H54 (cell line): ENCODE results near the gene IGFBP3.
A peak's percentile ranks its signal among the peaks of the same experiment; 100 is the strongest.
"Not testable (repeated sequence)": the region's sequence is repeated elsewhere in the genome, so short reads cannot be mapped to it uniquely, and the experiment has no call there.

Experiments used
- DNase-seq: peaks from one replicate; pipeline ENCODE4 v3.0.0; 2011; ENCODE audit warnings: low spot score, mixed read lengths; ENCODE audit not compliant: insufficient read length
- FAIRE-seq: peaks from 3 replicates; lab custom pipeline; 2011; peaks lifted over from hg19 to GRCh38; lab: Jason Lieb, UNC
- POLR2A ChIP-seq: IDR thresholded peaks from 2 replicates; pipeline ENCODE4 v1.6.1; 2011; ENCODE audit warnings: low read depth, mild to moderate bottlenecking, low read length

The IGFBP3 gene, protein sequence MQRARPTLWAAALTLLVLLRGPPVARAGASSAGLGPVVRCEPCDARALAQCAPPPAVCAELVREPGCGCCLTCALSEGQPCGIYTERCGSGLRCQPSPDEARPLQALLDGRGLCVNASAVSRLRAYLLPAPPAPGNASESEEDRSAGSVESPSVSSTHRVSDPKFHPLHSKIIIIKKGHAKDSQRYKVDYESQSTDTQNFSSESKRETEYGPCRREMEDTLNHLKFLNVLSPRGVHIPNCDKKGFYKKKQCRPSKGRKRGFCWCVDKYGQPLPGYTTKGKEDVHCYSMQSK

GRCh38 chr7:45920502-45921380, at the start of gene IGFBP3:
Gene IGFBP3 (minus strand): TSS chr7:45921272. CDS start chr7:45921140, 132 bp downstream.
- FAIRE-seq (no peak), DNase-seq (peak; percentile 82)
- TF ChIP-seq POLR2A, result peak; percentile 93

DNA sequence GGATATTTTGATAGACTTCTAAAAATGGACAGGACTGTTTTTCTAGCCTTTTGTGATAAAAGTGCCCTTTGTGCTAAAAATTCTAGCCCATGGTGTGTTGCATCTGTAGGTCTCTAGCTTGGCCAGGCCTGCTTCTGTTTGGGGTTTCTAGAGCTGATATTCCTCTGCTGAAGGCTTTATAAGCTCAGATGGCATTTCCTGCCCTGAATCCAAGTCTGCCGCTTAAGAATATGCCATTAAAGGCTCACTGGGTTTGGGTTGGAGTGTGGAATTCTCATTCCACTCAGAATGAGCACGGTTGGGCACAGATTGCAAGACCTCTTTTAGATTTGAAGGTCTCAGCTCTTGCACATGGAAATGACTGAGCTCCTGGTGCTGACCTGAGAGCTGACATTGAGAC, 49.4 kb upstream of the IGFBP3 start:
- DNase-seq (no peak), FAIRE-seq (no peak)
- no peak for TF ChIP-seq POLR2A

DNA sequence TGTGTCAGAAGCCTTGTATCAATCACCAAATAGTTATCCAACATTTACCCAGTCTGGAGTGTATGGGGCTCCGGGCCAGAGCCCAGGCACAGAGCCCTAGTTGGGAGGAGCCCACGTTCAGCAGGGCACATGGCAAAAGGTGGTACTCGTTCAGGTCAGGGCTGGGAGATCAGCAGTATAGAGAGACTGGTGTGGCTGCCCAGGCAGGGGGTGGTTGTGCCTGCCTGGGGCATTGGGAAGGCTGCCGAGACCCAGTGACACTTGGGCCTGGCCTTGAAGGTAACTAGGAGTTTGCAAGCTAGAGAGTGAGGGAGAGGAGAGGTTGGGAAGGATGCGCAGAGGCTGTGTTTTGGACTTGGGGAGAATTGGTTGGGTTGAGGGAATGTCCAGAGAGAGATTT, 48.9 kb upstream of the IGFBP3 start:
- no peak for TF ChIP-seq POLR2A
- DNase-seq (no peak), FAIRE-seq (no peak)

DNA sequence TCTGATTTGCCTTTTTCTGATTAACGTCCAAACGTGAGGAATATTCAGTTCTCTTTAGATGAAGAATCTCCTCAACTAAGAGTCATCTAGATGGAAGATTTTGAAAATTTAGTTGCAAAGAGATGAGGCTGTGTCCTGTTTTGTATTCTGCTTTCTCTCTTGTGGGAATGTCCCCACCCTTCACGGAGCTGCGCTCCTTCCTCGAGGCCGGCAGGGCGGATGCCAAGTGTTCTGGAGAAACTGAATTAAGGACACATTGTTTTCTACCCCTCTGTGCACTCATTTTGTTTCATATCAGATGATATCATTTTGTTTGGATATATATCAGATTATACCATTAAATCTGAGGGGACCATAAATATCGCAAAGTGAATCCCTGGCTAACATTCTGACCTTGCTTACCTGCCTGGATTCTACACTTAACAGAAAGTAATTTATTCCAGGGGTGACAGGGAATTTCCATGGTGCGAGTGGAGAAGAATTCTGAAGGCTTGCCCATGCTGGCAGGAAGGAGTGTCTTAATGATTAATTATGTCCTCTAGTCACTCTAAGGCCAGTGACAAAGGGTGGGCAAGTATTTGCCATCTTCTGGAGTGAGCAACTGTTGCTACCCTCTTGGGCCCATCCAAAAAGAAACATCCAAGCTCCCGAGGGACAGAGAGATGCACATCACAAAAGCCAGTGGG, 47.9 kb upstream of the IGFBP3 start:
- no peak for TF ChIP-seq POLR2A
- no peak for DNase-seq
- no peak for FAIRE-seq

DNA sequence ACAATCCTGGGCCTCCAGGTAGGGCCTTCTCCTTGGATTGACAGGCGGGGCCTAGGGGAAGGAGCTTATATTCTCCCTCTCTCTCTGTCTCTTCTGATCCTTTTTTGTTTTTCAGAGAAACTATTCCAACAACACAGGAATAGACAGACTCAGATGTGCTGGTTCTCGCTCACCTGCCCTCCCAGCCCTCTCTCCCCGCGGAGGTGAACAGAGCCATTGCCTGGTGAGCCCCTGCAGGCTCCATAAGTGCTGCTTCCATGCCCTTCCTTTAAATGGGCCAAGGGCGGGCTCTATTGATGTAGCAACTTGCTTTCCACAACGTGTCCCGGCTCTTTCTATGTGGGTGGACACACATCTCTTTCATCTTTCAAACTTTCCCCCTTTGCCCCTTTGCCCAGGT, 47.2 kb upstream of the IGFBP3 start:
- no peak for TF ChIP-seq POLR2A
- FAIRE-seq, result no peak
- no peak for DNase-seq

GRCh38 chr7:45967591-45968157, 46.6 kb upstream of the IGFBP3 start:
- no peak for FAIRE-seq
- no peak for DNase-seq
- no peak for TF ChIP-seq POLR2A

- DNase-seq, result no peak
- no peak for FAIRE-seq
- TF ChIP-seq POLR2A, result no peak
Measured at GRCh38 chr7:45962861-45963260, 41.8 kb upstream of the IGFBP3 start.

GRCh38 chr7:45957721-45958120, 36.6 kb upstream of the IGFBP3 start:
- FAIRE-seq, result no peak
- DNase-seq, result no peak
- TF ChIP-seq POLR2A, result no peak

DNA sequence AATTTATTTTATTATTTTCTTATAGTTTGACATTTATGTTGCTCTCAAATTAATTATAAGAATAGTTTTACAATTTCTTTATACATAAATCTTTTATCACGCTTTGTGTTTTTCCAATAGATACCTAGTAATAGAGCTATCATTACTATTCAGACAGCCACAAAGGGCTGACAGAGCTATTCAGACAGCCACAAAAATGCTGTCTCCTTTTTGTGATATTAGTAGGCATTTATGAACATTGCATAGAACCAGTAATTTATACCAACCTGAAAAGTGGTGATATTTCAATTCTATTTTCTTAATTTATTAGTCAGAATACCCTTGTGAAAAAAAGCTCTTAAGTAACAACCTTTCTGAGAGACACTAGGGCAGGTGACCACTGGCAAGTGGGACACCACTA, 34.2 kb upstream of the IGFBP3 start:
- DNase-seq (no peak), FAIRE-seq (no peak)
- no peak for TF ChIP-seq POLR2A

DNA sequence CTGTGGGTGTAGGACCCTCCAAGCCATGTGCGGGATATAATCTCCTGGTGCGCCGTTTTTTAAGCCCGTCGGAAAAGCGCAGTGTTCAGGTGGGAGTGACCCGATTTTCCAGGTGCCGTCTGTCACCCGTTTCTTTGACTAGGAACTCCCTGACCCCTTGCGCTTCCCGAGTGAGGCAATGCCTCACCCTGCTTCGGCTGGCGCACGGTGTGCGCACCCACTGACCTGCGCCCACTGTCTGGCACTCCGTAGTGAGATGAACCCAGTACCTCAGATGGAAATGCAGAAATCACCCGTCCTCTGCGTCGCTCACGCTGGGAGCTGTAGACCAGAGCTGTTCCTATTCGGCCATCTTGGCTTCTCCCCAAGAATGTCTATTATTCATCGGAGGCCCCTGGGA, 32.0 kb upstream of the IGFBP3 start:
- FAIRE-seq, DNase-seq: not testable (repeated sequence)

GRCh38 chr7:45944058-45944457, 23.0 kb upstream of the IGFBP3 start:
- FAIRE-seq, result peak; percentile 11
- DNase-seq, result no peak
- no peak for TF ChIP-seq POLR2A

DNA sequence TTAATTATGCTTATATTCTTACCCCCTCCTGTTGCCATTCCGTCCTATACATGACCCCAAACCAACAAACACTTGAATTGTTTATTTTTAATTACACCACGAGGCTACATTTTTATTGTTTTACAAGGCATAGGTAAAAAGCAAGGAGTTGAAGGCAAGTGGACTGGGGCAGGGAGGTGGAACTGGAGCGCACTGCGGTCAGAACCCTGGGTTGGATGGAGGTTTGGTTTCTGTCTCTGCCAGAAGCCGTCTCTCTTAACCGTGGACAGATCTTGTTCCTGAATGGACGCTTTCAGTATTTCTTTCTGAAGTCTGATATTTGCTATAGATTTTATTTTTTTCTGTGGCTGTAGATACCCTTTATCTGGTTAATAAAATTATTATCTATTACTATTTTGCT, 19.9 kb upstream of the IGFBP3 start:
- no peak for TF ChIP-seq POLR2A
- DNase-seq (no peak), FAIRE-seq (no peak)

DNA sequence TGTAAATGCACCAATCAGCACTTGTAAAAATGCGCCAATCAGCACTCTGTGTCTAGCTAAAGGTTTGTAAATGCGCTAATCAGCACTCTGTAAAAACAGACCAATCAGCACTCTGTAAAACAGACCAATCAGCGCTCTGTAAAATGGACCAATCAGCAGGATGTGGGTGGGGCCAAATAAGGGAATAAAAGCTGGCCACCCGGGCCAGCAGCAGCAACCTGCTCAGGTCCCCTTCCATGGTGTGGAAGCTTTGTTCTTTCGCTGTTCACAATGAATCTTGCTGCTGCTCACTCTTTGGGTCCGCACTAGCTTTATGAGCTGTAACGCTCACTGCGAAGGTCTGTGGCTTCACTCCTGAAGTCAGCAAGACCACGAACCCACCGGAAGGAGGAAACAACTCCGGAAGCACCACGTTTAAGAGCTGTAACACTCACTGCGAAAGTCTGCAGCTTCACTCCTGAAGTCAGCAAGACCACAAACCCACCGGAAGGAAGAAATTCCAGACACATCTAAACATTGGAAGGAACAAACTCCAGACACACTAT, 19.2 kb upstream of the IGFBP3 start:
- FAIRE-seq, DNase-seq: not testable (repeated sequence)

DNA sequence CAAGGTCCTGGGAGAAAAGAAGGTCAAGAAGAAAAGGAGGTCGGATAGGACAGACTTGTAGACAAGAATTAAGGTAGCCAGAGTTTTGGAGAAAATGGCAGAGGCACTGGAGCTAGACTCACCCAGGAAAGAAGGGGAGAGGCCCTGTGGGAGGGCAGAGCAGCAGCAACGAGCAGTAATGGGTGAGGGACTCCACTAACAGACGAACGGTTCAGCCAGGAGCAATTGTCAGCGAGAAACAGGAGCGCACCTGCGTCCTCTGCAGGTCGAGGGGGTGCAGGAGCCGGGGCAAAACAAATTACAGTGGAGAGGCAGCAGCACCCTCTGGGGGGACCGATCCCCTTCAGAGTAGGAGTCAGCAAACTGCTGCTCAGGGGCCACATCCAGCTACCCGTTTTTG, 18.5 kb upstream of the IGFBP3 start:
- DNase-seq (no peak), FAIRE-seq (no peak)
- TF ChIP-seq POLR2A, result no peak
